ENCODE data around the gene CHCHD3.

CHCHD3 gene

DNA sequence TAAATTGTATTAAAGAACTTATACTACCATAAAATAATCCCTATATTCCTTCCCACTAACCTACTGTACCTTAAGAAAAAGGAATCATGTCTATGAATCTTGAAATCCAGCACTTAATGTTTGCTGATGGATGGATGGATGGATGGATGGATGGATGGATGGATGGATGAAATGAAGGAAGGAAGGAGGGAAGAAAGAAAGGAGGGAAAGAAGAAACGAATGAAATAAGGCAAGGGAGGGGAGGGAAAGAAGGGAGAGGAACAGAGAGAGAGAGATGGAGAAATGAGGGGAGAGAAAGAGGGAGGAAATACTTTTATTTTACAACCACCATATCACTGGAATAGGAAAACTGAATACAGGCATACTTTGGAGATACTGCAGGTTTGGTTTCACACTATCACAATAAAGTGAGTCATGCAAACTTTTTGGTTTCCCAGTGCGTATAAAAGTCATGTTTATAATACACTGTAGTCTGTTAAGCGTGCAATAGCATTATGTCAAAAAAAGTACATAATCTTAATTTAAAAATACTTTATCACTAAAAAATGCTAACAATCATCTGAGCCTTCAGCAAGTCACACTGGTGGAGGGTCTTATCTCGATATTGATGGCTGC lies 219.8 kb downstream of the CHCHD3 start:
- no peak for DNase-seq (ENCODE audit: low read depth)

DNA sequence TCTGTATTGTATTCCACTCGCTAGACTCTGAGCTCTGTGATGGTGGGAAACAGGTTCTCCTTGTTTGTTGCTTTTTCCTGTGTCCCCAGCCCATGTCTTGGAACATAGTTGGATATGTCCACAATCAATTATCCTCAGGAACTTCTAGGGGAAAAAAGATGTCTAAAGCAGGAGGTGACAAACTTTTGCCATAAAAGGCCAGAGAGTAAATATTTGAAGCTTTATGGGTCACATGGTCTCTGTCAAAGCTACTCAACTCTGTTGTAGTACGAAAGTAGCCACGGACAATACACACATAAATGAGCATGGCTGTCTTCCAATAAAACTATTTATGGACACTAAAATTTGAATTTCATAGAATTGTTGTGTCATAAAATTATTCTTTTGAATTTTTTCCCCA lies 220.5 kb downstream of the CHCHD3 start:
- no peak for DNase-seq (ENCODE audit: low read depth)

DNA sequence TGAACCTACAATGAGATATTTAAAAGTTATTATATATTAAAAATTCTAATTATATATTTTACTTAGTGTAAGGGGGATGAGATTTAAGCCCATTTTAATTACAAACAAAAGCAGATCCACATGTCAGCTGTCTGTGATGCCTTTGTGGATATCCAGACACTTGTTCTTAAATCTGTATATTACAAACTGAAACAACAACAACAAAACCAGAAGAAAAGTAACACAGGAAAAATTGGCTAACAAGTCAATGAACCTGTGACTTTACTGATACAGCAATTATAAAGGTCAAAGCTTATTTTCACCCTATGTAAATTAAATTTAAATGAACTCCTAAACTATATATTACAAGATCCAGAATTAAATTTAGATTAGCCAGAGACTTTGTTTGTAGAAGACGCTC lies 222.7 kb downstream of the CHCHD3 start:
- no peak for DNase-seq (ENCODE audit: low read depth)

DNA sequence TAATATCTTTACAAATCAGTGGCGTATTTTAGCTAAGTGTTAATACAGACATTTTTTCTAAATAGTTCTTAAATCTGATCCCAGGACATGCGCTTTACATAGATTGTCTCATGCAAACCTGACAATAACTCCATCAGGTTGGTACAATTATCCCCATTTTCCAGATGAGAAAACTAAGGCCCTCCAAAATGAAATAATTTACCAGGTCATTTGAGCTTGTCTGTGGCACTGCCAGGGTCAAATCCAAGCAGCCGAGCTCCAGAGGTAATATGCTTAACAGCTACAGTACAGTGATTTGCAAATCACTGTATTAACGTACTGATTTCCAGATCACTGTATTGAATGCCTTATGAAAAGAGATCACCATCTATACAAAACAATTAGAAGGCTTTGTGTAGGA lies 223.1 kb downstream of the CHCHD3 start:
- DNase-seq (ENCODE audit: low read depth) = no peak

DNA sequence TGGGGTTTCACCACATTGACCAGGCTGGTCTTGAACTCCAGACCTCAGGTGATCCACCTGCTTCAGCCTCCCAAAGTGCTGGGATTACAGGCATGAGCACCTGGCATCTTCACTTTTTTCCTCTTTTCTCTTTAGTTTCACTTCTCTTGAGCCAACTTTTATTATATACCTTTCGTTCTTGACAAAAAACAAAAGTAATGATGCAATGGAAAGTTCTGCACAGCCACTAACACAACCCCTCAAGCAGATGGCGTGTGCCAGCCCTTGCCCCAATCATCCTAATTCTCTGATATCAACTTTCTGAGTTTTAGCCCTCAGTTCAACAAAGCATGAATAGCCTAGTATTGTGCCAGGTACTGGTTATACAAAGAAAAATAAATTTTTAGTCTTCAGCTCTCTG lies 223.6 kb downstream of the CHCHD3 start:
- no peak for DNase-seq (ENCODE audit: low read depth)

DNA sequence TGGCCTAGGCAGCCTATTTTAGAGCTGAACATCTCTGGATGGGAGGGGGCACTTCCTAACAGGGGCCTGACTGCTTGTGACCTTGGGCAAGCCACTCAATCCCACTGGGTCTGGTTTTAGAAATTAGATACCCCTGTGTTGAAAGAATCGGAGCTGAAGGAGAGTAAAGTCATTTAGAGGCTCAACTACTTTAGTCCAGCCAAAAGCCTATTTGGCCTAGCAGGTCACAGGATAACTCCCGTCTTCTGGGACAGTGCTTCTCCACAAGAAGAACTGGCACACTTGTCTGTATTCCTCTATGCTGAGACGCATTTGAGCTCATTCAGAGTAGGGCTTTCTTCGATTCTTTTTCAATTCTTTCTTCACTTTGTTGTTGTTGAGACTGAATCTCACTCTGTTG lies 224.2 kb downstream of the CHCHD3 start:
- DNase-seq (ENCODE audit: low read depth) = no peak

DNA sequence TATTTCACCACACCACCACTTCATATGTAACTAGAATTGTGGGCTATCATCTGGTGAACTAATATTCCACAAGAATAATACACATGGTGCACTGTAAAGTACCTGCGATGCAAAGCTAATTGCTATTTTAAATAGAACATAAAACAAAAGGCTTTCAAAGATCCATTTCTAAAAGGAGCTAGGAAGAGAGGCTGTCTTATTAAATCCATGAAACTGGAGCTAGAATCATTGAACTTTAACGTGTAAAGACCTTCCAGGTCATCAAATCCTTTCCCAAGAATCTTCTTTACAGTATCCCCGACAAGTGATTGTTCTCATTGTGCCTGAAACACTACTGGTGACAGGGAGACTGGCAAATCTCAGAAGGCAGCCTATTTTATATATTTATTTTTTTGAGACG lies 224.9 kb downstream of the CHCHD3 start:
- no peak for DNase-seq (ENCODE audit: low read depth)

DNA sequence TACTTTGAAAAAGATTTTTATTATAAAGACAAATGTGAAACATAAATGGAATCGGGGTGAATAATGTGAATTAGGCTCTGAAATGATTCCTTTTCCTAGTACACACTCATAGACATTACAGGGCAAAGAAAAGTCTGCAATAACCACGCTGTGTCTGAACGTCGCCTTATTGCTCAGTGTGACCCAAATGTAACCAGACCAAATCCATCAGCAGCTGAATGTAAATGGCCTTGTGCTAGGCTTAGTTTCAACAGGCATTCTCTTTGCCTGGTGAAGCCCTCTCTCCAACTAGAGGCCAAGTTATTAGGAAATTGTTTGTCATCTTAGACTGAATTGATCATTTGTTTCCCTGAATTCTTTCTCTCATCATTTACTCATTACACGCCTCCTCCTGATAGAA lies 225.5 kb downstream of the CHCHD3 start:
- no peak for DNase-seq (ENCODE audit: low read depth)

DNA sequence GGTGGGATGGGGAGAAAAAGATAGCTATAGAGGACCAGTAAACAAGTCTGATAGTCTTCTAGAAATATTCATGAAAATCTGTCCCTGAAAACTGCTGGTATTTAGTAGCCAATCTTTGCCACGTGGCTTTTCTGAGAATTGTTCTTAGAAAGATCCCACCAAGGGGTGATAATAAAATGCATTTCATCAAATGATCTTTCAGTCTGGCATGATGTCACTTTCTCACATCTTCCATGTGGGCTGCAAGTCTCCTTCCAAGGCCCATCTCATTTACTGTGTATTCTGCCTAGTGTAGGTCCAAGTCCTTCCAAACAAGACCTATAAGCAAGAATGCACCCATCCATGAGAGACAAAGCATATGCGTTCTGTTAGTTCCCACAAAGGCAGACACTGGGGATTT lies 226.0 kb downstream of the CHCHD3 start:
- DNase-seq (ENCODE audit: low read depth) = no peak

DNA sequence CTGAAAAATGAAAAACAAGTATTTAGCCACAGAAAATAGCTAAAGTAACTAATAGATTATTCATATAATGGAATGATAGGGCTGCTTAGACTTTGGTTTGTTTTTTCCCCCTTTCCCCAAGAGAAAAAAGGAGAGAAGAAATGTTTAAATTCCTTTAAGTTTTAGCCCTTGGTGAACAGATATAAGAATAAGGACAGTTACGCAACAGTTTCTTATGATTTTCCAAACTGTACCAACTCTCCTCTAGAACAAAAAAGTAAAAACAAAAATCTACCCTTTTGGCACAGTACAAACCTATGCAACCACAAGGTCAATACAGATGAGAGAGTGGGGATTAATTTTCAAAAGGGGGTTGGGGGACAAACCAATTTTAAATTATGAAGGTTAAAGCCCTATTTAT lies 227.7 kb downstream of the CHCHD3 start:
- DNase-seq (ENCODE audit: low read depth) = no peak

DNA sequence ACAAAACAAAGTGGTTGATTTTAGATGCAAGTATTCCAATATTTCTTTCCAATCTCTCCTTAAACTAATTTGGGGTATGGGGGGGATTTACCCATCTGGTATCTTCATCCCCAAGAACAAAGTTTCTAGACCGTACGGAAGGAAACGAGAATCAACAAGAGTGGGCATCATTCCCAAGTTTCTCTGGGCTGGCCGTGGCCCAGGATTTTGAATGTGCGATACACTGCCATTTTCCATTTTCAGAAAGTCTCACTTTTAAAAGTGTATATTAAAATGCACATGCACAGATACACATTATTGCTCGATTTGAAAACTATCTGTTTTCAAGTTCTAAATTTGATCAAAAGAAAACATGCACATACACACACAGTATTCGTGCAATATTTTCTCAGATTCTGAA lies 234.5 kb downstream of the CHCHD3 start:
- DNase-seq (ENCODE audit: low read depth) = no peak

DNA sequence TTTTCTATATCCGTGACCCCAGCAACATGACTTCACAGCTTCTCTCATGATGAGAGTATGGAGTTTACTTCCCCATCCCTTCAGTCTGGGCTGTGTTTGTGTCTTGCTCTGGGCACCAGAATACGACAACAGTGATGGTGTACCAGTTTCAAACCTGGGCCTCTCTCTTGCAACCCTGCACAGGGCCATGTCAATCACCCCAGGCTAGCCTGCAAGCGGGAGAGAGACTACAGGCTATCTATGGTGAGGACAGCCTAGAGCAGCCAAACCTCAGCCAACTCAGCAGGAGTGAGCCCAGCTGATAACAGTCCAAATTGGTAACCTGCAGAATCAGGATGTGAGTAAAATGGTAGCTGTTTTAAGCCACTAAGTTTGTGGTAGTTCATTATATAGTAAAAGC lies 235.8 kb downstream of the CHCHD3 start:
- DNase-seq (ENCODE audit: low read depth) = no peak

DNA sequence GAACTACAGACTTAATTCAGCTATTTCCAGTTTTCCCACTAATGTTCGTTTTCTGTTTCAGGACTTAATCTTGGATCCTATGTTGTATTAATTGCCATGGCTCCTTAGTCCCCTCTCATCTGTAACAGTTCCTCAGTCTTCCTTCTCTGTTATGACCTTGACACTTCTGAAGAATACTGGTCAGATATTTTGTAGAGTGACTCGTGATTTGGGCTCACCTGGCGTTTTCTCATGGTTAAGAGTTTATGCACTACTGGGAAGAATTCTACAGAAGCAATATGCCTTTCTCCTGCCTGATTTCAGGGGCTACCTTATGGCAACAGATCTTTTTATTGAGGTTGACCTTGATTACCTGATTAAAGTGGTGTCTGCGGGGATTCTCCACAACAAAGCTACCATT lies 239.4 kb downstream of the CHCHD3 start:
- DNase-seq (ENCODE audit: low read depth) = no peak

DNA sequence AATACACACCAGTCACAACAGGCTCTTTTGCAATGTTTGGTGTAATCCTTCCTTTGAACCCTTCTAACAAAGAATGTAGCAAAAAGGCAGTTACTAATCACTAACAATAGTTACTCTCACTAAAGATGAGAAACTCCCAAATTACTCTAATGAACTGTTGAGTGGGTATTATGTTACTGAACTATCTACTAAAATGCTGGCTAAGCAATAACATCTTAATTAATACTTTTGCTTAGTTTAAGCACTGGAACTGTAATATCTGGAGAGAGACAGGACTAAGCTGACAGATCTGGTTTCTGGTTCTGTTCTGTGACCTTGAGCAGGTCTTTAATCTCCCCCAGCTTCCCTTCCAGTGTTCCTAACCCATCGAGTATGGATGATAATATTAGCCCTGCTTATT lies 241.7 kb downstream of the CHCHD3 start:
- DNase-seq (ENCODE audit: low read depth) = no peak

DNA sequence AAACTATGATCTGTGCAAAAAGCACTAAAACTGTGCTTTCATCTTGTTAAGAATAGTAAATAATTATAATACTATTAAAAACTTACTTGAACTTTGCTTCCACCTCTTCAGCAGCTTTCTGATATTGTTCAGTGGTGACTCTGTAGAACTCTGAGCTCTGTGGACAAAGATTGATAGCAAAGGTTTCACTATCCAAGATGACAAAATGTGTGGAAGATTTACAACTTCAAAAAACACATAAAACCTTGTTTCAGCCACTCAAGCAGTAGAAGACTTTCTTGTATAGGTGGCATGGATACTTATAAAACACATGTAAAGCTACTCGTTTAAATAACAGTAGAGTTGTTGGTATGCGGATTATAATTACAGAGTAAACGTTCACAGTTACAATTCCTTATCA lies 243.6 kb downstream of the CHCHD3 start:
- DNase-seq (ENCODE audit: low read depth) = no peak

DNA sequence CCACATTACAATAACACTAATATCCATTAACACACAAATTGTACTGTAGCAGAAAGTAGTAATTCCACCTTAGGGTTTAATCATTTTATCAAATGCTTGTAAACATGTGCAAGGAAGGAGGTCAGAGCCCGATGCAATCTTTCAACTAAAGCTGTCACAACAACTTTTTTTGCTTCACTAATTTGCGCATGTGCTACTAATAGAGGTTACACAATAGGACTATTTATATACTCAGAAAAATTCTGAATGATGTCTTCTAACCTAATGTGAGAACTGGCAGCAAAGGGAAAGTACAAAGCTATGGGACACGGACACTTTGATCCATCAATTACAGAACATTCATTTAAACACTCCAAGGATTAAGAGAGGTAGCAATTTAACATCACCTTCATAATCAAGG lies 244.4 kb downstream of the CHCHD3 start:
- no peak for DNase-seq (ENCODE audit: low read depth)

DNA sequence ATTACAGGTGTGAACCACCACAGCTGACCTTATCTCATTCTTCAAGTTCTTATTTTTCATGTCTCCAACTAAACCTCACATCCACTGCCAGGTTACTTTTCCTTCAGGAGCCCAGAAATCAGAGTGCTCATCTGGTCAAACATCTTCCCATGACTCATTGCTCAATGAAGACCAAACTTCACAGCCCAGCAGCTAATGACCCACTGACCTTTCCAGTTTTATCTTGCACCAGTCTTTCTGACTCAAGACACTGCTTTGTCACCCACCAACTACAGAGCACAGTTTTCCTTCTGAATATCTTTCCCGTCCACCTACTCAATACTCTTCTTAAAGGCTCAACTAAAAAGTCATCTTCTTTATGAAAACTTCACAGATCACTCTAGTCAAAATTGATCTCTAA lies 245.1 kb downstream of the CHCHD3 start:
- no peak for DNase-seq (ENCODE audit: low read depth)

DNA sequence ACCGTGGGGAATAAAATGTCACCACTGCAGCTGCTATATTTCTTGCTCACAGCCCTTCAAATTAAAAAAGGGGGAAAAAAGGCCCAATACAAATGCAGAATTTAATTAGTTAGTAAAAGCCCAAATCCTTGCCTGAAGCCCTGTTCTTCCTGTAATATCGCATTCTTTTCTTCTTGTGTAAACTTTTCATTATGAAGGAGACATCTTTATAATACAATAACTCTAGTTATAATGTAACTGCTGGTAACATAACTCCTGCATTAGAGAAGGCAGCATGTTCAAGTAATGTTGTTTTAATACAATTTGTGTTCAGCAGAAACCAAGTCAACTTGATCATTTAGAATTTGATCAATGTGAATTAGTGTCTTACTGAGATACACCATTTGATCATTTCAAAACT lies 250.9 kb downstream of the CHCHD3 start:
- no peak for DNase-seq (ENCODE audit: low read depth)

DNA sequence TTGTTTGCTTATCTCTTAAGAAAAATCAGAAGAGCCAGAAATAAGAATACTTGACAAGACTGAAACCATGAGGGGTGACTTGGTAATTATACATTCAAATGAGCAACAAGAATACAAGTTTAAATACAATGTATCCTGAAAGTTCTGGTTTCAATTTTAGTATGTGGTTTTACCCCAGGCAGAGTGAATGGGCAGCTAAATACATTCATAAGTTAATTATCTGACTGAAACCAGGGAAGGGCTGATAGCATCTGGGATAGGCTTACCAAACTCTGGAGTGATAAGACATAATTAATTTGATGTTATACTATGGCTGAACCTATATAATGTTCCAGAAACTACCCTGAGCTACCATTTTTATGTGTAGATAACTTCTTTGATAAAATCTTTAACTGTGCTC lies 253.4 kb downstream of the CHCHD3 start:
- DNase-seq (ENCODE audit: low read depth) = no peak

DNA sequence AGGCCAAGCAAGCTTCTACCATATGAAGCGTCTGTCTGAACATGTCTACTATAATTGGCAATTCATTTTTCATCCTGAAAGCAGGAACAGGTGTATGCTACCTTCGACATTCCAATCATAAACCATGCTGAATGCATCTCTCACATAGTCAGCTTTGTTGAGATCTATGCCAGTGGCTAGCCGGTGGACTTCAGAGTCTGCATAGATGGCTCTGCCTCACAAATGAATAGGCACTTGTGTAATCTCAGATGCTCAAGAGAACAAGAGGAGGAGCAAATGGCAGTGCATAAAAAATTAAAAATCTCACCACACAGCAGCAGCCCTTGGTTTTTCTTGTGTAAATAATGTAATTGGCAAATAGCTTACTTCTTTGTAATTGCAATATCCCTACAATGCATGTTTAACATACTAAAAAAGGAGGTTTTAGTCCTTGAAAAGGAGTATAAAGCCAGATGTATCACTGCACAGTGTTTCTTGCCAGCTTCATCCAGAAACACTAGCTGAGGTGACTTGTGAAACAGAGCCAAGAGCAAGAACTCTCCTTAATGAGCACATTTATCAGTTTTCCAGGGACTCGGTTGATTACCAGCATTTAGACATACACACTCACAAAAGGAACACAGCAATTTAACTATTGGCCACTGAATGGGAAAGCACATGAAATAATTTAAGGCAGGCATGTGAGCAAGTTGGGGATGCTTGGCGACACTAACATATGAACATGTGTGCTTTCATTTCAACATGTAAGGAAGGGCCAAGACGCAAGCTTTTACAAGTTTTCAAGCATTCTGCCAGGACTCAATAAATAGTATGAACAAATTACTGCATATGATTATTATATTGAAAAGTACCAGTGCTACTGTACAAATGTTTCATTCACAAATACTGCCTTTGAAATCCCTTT lies 255.7 kb downstream of the CHCHD3 start:
- DNase-seq (ENCODE audit: low read depth) = no peak

DNA sequence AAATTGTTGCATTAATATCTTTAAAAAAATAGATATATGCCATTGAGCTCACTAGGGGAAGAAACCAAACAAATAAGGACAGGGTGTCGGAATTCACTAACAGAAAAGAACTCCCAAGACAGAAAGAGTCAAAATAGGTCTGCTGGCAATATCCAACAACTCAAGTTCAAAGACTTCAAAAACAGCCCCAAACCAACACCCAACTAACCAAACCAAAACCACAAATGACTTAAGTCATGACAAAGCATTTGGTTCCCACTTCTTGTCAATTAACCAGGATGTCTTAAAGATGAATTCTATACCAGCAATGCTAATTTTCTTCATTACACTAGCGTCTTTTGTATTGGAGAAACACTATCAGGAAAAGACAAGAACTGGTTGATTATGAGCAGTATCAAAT lies 256.7 kb downstream of the CHCHD3 start:
- DNase-seq (ENCODE audit: low read depth) = no peak

DNA sequence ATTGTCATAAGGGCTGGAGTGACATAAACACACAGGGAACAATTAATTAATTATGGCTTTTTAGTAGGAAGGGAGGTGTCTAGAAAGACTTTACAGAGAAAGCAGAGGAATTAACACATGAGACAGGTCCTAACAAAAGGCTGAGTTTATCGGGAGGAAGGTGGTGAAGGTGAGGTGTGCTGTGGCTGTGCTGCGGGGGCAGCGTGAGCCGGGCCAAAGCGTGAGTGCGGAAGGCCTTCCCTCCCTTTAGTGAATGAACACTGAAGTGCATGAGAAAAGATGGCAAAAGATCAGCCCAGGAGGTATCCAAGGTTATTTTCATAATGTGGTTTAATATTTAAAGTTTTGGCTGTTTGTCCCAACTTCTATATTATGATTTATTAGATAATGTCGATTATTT lies 262.2 kb downstream of the CHCHD3 start:
- DNase-seq (ENCODE audit: low read depth) = no peak

DNA sequence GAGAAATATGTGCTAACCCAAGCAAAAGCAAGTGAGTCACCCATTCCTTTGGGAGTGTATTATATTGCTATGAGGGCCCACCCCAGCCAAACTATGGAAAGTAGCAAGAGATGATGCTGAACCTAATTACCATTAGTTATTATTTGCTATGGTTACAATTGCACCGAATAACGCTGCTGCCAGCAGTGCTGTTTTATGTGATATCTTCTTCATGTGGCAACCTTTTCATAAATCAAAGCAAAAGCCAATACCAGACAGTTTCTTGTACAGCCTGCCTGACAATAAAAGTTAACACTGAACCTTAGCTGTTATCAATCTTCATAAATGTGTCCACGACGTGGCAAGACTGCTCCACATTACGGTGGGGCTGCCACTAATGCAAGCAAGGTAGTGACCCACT lies 263.9 kb downstream of the CHCHD3 start:
- DNase-seq (ENCODE audit: low read depth) = no peak

All from activated T-cell treated with anti-CD3 and anti-CD28 coated beads for 1 hour (primary cell).